ENCODE measurements around the gene UFC1. TPM values are rescaled to one million over a fixed set of nuclear protein-coding genes. Genes with fewer than 3 reads are reported as not detected.

Gene UFC1
- total RNA-seq, 1 experiment from 2014 or later, result 127 TPM

- H3K27ac ChIP-seq (ENCODE audit: low read length), result no peak overlapping the region
- TF ChIP-seq SIN3A (IDR thresholded peaks at IDR 0.05; ENCODE audit: borderline replicate concordance, insufficient read depth, low read depth, low read length) (no peak), TCF7L2 (IDR thresholded peaks at IDR 0.05; ENCODE audit: low read depth, low read length) (no peak), REST (IDR thresholded peaks at IDR 0.05; ENCODE audit: insufficient read depth in 1 of 2, low read depth in 2 of 2, low read length in 1 of 2) (no peak), POLR2AphosphoS5 (IDR thresholded peaks at IDR 0.05; ENCODE audit: low read depth, low read length) (no peak), CTCF (IDR thresholded peaks at IDR 0.05) (no peak)
- intact Hi-C loops (cut with micrococcal nuclease; ENCODE audit: unreplicated experiment), result no loop called here
- no peak overlapping the region for H3K4me3 ChIP-seq (ENCODE audit: low read depth in 2 of 2, low read length in 2 of 2)
- ATAC-seq (no peak), DNase-seq (ENCODE audit: low read depth, low spot score) (no peak)
- no peaks in the 10 kb centered on the region for H3K27me3 ChIP-seq (ENCODE audit: control insufficient read depth, insufficient read depth, low read length)
- H3K4me1 ChIP-seq (ENCODE audit: control insufficient read depth, insufficient read depth, low read length), result no peaks in the 10 kb centered on the region
- CTCF ChIA-PET, result no interaction called here
- no TSS peak for BruUV-seq (replicated peaks)
- POLR2A ChIA-PET, result no interaction called here
- no peaks in the 10 kb centered on the region for H3K9me3 ChIP-seq (ENCODE audit: control insufficient read depth, insufficient read depth, low read depth, low read length)
- in situ Hi-C loops (cut with HindIII; ENCODE audit: low pct_unique_long_range_greater_than_20kb, low sequenced_read_pairs), result loop anchor here (25.0 kb wide), 1 partner anchor 180 kb away; no protein-coding TSS in a partner anchor
- H3K36me3 ChIP-seq (ENCODE audit: control insufficient read depth, insufficient read depth, low read length), result peaks cover 26% of the 10 kb centered on the region
Measured at GRCh38 chr1:161207173-161207572, 53.4 kb downstream of the UFC1 start.

Other genes with a start within 250 kb of the UFC1 start
- not detected for gene ITLN2, start 199.2 kb upstream of the UFC1 start, total RNA-seq (2021; ENCODE audit: unreplicated experiment)
- gene F11R, start 132.8 kb upstream of the UFC1 start, total RNA-seq (2021; ENCODE audit: unreplicated experiment), result 63.0 TPM
- gene TSTD1, start 115.0 kb upstream of the UFC1 start, total RNA-seq (2021; ENCODE audit: unreplicated experiment), result 20.1 TPM
- 57.7 TPM for gene USF1, start 108.0 kb upstream of the UFC1 start, total RNA-seq (2021; ENCODE audit: unreplicated experiment)
- 0.36 TPM for gene ARHGAP30, start 84.1 kb upstream of the UFC1 start, total RNA-seq (2021; ENCODE audit: unreplicated experiment)
- gene NECTIN4, start 64.4 kb upstream of the UFC1 start, total RNA-seq (2021; ENCODE audit: unreplicated experiment), result not detected
- gene KLHDC9, start 55.6 kb upstream of the UFC1 start, total RNA-seq (2021; ENCODE audit: unreplicated experiment), result 7.6 TPM
- gene PFDN2, start 35.9 kb upstream of the UFC1 start, total RNA-seq (2021; ENCODE audit: unreplicated experiment), result 98.6 TPM
- gene NIT1, start 35.9 kb upstream of the UFC1 start, total RNA-seq (2021; ENCODE audit: unreplicated experiment), result 31.3 TPM
- gene DEDD, start 21.3 kb upstream of the UFC1 start, total RNA-seq (2021; ENCODE audit: unreplicated experiment), result 42.5 TPM
- 41.9 TPM for gene USP21, start 5.5 kb downstream of the UFC1 start, total RNA-seq (2021; ENCODE audit: unreplicated experiment)
- 20.6 TPM for gene PPOX, start 12.4 kb downstream of the UFC1 start, total RNA-seq (2021; ENCODE audit: unreplicated experiment)
- 28.6 TPM for gene B4GALT3, start 23.5 kb downstream of the UFC1 start, total RNA-seq (2021; ENCODE audit: unreplicated experiment)
- 0.26 TPM for gene ADAMTS4, start 45.1 kb downstream of the UFC1 start, total RNA-seq (2021; ENCODE audit: unreplicated experiment)
- 94.9 TPM for gene NDUFS2, start 48.4 kb downstream of the UFC1 start, total RNA-seq (2021; ENCODE audit: unreplicated experiment)
- 0.77 TPM for gene FCER1G, start 61.3 kb downstream of the UFC1 start, total RNA-seq (2021; ENCODE audit: unreplicated experiment)
- 1.4 TPM for gene APOA2, start 69.7 kb downstream of the UFC1 start, total RNA-seq (2021; ENCODE audit: unreplicated experiment)
- gene TOMM40L, start 72.1 kb downstream of the UFC1 start, total RNA-seq (2021; ENCODE audit: unreplicated experiment), result 9.2 TPM
- gene NR1I3, start 84.2 kb downstream of the UFC1 start, total RNA-seq (2021; ENCODE audit: unreplicated experiment), result not detected
- gene PCP4L1, start 104.8 kb downstream of the UFC1 start, total RNA-seq (2021; ENCODE audit: unreplicated experiment), result not detected
- not detected for gene MPZ, start 156.0 kb downstream of the UFC1 start, total RNA-seq (2021; ENCODE audit: unreplicated experiment)
- 221 TPM for gene SDHC, start 160.4 kb downstream of the UFC1 start, total RNA-seq (2021; ENCODE audit: unreplicated experiment)
- not detected for gene CFAP126, start 213.9 kb downstream of the UFC1 start, total RNA-seq (2021; ENCODE audit: unreplicated experiment)